Measurements from ENCODE around the gene SFMBT2. TPM values are rescaled to one million over a fixed set of nuclear protein-coding genes. Genes with fewer than 3 reads are reported as not detected.

Gene SFMBT2
- total RNA-seq, 1 experiment from 2014 or later: 4.0 TPM

DNA sequence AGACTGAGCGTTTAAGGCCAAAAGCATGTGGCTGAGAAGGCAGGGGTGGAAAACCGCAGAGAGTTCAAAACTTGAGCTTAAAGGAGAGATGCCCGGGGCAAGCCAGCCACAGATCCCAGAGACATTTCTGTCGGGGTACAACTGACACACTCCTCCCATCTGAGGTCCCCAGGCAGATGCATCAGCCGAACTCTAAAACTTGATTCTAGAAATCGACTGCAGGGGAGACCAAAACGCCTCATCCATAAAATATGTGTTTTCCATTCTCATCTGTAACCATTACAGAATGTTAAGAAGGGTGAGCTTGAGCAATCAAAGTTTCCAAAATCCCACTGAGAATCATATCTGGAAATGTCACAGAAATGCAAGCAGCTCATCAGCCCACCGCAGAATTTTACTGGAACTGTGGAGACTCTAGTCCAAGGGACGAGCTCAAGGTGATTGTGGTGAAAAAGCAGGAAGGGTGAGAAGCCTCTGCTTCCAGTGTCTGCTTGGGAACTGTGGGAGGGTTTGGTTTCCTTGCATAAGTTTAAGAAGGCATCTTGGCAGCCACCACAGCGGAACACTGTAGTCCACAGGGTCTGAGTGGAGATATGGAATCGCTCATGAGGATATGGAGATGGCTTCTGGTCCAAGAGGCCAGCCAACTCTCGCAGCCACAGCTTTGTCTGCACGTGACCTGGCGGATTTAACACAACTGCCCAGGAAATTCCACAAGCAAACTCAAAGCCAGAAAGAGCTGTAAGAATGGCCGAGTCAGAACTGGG lies 249.2 kb downstream of the SFMBT2 start:
- DNase-seq (ENCODE audit: extremely low read depth, low read depth): no peak

- no peak for DNase-seq (ENCODE audit: extremely low read depth, low read depth)
Measured at GRCh38 chr10:7159928-7160327, 250.9 kb downstream of the SFMBT2 start.

GRCh38 chr10:7159517-7159916 lies 251.3 kb downstream of the SFMBT2 start:
- DNase-seq (ENCODE audit: extremely low read depth, low read depth): no peak

GRCh38 chr10:7157091-7157490 lies 253.7 kb downstream of the SFMBT2 start:
- no peak for DNase-seq (ENCODE audit: extremely low read depth, low read depth)

- no peak for DNase-seq (ENCODE audit: extremely low read depth, low read depth)
Measured at GRCh38 chr10:7153750-7154149, 257.1 kb downstream of the SFMBT2 start.

- DNase-seq (ENCODE audit: extremely low read depth, low read depth): no peak
Measured at GRCh38 chr10:7152982-7153381, 257.9 kb downstream of the SFMBT2 start.

- no peak for DNase-seq (ENCODE audit: extremely low read depth, low read depth)
Measured at GRCh38 chr10:7152341-7152740, 258.5 kb downstream of the SFMBT2 start.

DNA sequence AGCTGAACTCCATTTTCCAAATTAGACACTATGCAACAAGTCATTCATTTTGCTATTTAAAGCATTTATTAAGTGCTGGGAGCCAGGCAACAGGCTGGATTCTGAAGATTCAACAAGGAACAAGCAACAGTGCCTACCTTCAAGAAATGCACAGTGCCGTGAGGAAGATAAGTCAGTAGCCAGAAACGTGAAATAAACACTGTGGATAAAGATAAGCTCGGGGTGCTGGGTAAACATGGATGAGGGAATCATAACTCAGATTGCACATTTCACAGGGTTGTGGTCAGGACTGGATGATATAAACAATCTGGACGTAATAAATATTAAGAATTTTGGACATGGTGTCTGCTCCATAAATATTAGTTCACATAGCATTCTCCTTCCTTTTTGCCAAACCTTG lies 259.3 kb downstream of the SFMBT2 start:
- no peak for DNase-seq (ENCODE audit: extremely low read depth, low read depth)

- no peak for DNase-seq (ENCODE audit: extremely low read depth, low read depth)
Measured at GRCh38 chr10:7150349-7150748, 260.5 kb downstream of the SFMBT2 start.

DNA sequence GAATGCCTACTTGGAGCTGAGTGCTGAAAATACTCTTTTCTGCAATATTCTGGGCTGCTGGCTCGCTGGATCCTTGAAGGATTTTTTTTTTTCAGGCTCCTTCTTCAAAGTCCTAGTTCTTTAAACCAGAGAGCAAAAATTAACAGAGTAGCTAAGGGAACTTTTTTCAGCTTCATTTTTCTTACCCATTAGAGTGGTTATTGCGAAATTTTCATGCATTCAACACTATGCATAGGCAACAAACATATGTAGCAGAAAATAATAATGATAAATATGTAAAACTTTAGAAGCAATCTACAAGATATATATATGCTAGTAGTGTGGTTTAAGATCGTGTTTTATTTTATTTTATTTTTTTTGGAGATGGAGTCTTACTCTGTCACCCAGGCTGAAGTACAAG lies 264.6 kb downstream of the SFMBT2 start:
- DNase-seq (ENCODE audit: extremely low read depth, low read depth): no peak

- no peak for DNase-seq (ENCODE audit: extremely low read depth, low read depth)
Measured at GRCh38 chr10:7136016-7136415, 274.8 kb downstream of the SFMBT2 start.

GRCh38 chr10:7135188-7135587 lies 275.6 kb downstream of the SFMBT2 start:
- DNase-seq (ENCODE audit: extremely low read depth, low read depth): no peak

DNA sequence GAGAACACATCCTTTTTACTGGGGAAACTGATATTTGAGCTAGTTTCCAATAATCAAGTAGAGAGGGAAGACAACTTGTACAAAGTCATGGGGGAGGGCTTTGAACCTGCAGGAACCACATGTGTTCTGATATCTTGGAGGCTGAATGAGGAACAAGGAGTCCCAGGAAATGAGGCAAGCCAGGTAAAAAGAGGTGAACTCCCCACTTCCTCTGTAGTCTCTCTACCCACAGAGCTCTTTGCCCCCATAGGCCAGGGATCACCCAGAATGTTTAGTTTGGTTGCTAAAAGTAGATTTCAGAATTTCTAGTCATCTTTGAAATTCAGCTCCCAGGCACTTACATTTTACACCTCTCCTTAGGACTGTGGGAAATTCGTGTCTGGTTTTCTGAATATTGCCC lies 276.4 kb downstream of the SFMBT2 start:
- DNase-seq (ENCODE audit: extremely low read depth, low read depth): no peak

DNA sequence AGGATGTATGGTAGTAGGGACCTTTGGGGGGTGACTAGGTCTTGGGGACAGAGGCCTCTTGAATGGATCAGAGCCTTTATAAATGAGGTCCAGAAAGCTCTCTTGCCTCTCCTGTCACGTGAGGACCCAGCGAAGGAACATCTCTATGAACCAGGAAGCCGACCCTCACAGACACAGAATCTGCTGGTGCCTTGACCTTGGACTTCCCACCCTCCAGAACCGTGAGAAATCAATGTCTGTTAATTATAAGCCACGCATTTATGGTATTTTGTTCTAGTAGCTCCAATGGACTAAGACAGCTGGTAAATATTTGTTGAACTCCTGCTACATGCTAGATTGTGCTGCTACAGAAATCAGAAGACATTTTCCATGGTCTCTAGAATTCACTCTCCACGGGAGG lies 276.9 kb downstream of the SFMBT2 start:
- DNase-seq (ENCODE audit: extremely low read depth, low read depth): no peak

DNA sequence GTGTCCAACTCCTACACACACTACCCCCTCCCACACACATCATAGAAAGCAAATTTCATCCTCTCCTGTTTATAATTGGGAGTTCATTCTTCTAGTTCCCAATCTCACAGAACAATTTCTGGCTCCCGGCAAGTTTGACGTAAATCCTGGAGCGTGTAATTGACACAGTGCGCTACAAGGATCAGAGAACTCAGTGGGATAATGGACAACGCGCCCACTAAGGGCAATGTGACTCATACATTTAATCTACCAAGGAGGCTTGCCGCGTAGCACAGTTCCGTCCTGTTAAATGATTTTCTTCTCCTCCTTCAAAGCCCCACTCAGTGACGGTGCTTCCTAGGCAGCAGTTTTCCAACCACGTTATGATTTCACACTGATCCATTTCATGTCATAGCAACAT lies 277.6 kb downstream of the SFMBT2 start:
- DNase-seq (ENCODE audit: extremely low read depth, low read depth): no peak

DNA sequence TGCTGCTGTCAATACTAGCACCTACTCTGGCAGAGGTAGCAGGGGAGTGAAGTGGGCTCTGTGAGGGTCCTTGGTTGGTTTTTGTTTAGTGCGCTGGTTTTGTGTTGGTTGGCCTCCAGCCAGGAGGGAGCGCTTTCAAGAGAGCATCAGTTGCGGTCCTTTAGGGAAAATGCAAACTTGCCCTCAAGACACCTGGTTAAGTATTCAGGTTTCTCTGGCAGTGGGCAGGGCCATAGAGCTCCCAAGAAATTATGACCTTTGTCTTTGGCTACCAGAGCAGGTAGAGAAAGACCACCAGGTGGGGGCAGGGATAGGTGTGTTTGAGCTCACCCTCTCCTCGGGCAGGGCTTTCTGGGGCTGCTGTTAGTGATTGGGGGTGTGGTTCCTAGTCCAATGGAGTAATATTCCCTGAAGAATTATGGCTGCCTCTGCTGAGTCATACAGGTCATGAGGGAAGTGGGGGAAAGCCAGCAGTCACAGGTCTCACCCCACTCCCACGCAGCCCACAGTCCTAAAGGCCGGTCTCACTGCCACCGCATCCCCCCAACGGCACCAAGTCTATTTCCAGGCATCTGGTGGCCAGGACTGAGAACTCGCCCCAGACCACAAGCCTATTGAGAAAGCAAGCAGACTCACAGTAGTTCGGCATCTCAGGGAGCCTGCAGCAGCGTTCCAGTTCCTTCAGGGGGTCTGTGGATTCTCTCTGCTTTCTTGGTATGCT lies 280.5 kb downstream of the SFMBT2 start:
- no peak for DNase-seq (ENCODE audit: extremely low read depth, low read depth)

GRCh38 chr10:7123774-7124173 lies 287.1 kb downstream of the SFMBT2 start:
- no peak for DNase-seq (ENCODE audit: extremely low read depth, low read depth)

DNA sequence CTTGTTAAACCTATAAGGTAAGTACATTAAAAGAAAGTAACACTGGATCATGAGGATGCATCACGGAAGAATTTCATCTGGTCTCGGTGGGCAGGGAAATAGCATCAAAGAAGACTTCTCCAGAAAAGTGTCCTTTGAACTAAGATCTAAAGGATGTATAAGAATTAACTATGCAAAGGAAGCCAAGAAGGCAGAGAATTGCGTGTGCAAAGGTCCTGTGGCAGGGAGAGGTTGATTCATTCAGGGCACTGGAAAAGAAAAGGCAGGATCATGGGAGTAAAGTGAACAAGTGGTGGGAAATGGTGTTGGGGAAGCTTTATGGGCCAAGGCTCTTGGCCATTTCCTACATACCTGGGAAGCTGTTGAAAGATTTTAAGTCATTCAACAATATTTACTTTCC lies 288.3 kb downstream of the SFMBT2 start:
- no peak for DNase-seq (ENCODE audit: extremely low read depth, low read depth)

DNA sequence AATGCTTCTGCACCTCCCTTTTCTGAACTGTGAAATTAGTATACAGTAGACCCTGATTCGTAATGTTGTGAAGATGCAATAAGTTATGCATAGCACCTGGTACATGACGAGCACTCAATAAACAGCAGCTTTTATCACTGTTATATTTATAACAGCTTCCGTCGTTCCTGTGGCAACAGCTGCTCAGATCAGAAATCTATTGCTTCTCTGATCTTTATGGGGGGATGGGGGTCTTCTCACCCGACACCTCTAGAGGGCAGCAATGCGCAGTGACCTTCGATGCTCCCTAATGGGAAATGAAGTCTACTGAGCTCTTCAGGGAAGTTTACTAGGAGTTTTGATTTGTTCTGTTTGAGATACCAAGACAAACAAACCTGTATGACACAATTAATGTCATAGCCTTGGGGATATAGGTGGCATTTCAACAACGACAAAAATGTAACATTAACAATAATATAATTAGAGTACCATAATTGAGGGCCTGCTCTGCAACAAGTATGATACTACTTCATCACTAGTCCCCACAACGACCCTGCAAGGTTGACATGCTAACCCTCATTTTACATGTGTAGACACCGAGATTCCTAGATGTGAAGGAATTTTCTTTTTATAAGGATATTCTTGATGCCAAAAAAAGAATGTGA lies 289.6 kb downstream of the SFMBT2 start:
- DNase-seq (ENCODE audit: extremely low read depth, low read depth): peak; percentile 33

- DNase-seq (ENCODE audit: extremely low read depth, low read depth): no peak
Measured at GRCh38 chr10:7119325-7120015, 291.4 kb downstream of the SFMBT2 start.
